GM03348 (cell line): Measurements from ENCODE around the gene TMEM208.

Experiments
- DNase-seq: peaks from one replicate; pipeline ENCODE4 v3.0.0; 2012; ENCODE audit warnings: low spot score

TMEM208 gene

GRCh38 chr16:67226804-67227566 lies at the start of gene TMEM208:
Gene TMEM208, plus strand, starts transcription at chr16:67227130. Its CDS starts 89 bp downstream, at chr16:67227219.
- DNase-seq, result peak; percentile 98

DNA sequence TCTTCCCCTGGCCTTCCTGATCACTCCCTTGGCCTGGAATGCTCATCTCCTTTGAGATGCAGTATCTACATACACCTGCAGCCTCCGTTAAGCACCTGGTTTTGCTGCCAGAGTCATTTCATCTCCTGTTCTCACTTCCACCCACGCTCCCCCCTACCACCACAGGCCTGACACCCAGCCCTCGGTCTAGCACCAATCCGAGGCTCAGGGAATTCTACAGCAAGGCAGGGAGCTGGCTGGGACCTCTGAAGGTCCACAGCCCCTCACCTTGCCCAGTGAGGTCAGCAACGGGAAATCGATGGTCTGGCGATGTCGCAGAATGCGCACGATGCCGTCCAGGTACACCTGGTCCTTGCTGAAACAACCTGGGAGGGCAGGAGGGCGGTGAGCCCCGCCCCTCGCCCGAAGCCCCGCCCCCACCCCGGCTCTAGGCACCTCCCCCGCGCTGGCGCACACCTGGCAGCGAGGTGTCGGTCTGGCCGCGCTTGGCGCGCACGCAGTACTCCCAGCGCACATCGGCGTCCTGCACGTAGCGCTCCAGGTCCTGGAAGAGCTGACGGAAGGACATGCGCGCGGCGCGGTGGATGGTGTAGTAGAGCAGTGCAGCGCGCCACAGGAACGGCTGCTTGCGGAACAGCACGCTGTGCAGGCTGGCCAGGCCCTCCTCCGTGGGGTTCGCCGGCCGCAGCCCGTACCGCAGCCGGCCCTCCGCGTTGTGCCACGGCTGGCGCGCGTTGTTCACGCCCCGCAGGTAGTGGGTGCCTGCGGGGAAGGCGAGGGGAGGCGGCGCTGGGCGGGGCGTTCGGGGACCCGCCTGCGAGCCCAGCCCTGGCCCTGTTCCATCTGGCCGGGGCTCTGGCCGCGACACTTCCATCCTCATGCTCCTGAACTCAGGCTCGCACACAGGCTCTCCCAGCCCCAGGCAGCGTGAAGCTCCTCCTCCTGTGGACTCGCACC lies 48.9 kb upstream of the TMEM208 start:
- peak; percentile 61 for DNase-seq

DNA sequence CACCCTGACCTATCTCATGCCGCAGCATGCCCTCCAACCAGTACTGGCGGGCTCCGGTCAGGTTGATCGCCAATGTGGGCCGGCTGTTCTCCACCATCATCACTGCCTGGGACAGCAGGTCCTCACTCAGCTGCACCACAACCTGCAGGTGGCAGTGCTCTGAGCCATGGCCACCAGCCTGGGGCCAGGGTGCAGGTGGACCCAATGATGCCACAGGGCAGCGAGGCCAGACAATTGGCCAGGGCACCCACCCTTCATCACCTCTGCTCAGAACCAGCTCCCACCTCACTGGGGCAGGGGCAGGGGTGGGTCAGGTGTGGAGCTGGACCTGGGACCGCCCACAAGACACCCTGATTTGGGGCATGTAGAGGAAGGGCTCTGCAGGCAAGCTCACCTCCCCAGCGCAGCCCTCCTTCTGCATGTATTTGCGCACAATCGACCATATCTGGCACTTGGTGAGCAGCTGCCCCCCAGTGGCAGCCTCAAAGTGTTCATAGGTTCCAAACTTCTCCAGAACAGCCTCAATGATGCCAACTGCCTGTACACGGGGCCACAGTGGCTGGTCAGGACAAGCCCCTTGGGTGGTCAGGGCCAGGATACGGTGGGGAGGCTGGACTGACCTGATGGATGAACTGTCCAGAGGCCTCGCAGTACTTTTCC lies 47.4 kb upstream of the TMEM208 start:
- no peak for DNase-seq

- DNase-seq, result no peak
Measured at GRCh38 chr16:67180166-67180565, 46.8 kb upstream of the TMEM208 start.

- DNase-seq, result peak; percentile 83
Measured at GRCh38 chr16:67181346-67181745, 45.6 kb upstream of the TMEM208 start.

DNA sequence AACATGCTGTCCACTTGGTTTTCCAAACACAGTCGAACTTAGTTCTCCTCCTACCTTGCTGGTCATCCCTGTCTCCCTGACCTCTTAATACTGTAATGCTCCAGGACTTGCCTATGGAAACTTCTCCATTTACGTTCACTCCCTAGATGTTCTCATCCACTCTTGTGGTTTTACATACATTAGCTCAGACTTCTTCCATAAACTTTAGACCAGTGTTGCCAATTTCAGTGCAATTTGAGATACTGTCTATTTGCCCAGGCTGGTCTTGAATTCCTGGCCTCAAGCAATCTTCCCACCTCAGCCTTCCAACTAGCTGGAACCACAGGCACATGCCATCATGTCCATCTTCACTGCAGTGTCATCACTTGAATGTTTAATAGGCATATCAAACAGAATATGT lies 44.6 kb upstream of the TMEM208 start:
- no peak for DNase-seq

DNA sequence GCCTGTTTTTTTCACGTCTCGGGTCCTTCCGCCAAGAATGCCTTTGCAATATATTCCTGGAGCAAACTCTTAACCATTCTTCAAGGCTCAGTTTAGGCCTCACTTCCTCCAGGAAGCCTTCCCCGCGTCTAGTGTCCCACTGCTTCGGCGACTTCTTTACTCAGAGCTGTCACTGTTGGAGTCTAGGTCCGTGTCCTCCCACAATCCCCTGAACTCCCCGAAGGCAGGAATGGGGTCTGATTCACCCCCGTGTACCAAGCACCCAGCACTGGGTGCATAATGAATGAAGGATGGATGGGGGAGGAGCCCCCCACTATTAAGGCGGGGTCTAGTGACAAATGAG lies 43.7 kb upstream of the TMEM208 start:
- no peak for DNase-seq

GRCh38 chr16:67183627-67184452 lies 43.1 kb upstream of the TMEM208 start, which contains the start of gene MATCAP1:
Gene MATCAP1, minus strand, starts transcription at chr16:67183963. Its CDS starts 3,353 bp downstream, at chr16:67180610.
- DNase-seq, result peak; percentile 99

- DNase-seq, result no peak
Measured at GRCh38 chr16:67184453-67184994, 42.4 kb upstream of the TMEM208 start.

- peak; percentile 91 for DNase-seq
Measured at GRCh38 chr16:67184995-67185650, 41.8 kb upstream of the TMEM208 start.

GRCh38 chr16:67185651-67186134 lies 41.2 kb upstream of the TMEM208 start:
- no peak for DNase-seq

DNA sequence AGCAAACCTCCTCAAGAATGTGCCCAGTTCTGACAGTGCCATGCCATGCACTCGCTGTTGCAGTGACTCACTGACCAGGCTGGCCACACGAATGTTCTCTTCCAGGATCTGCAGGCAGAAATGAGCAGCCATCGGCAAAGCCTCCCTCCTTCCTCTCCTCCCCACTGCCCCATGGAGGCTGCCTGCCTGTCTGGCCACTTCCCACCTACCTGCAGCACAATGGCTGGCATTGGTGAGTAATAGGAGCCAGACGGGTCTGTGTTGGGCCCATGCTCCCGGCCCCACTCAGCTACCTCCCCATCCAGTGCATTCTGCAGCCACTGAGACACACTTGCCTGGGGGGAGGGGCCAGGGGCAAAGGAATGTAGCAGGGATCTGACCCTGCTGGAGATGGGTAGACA lies 40.4 kb upstream of the TMEM208 start:
- no peak for DNase-seq

DNA sequence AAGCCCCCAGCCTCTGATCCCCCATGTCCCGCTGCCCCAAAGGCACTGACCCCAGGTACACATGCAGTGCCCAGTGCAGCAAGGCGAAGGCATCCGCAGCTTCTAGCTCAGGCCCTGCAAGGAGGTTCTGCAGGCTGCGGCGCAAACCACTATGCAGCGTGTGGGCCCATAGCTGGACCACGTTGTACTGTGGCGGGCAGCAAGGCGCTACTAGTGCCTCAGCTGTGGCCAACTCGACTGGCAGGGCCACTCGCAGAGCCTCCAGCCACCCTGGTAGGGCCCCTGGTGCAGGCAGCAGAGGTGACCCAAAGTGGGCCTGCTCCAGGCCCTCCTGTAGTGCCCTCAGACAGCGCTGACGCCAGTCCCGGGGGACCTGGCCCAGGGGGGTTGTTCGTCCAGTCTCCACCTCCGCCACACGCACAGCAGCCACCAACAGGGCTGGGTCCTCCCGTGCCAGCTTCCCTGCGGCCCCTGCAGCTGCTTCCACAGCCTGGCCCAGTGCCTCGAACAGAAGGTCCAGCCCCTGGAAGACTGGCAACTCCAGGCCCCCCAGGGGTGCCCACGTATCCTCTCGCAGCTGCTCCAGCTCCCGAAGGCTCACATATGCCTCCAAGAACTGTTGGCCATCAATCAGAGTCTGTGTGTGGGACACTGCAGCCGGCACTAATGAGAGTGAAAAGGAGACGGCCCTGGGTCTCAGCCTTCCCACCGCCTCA lies 39.6 kb upstream of the TMEM208 start:
- DNase-seq, result no peak

- DNase-seq, result no peak
Measured at GRCh38 chr16:67188323-67188722, 38.6 kb upstream of the TMEM208 start.

GRCh38 chr16:67188798-67189197 lies 38.1 kb upstream of the TMEM208 start:
- no peak for DNase-seq

DNA sequence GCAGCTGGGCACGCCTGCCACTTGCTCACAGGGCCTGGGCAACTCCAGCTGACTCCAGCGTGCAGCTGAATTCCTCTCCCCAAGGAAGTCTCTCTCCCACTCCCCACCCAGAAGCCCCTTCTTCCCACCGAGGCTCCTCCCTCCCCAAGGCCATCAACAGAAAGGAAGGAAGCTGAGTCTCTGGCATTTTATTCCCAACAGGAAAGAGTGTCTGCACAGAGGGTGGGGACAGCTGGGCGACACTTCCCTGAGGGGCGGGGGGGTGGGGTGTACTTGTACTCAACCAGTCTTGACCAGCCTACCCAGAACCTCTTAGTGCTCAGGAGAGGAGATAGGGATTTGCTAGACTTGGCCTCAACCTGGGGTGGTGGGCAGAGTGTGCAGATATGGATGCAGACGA lies 36.9 kb upstream of the TMEM208 start, which contains the start of gene EXOC3L1:
TSS of gene EXOC3L1 (minus strand) at position 96 of the 400 bp plus-strand sequence. CDS start 460 bp downstream, outside the sequence.
- no peak for DNase-seq

DNA sequence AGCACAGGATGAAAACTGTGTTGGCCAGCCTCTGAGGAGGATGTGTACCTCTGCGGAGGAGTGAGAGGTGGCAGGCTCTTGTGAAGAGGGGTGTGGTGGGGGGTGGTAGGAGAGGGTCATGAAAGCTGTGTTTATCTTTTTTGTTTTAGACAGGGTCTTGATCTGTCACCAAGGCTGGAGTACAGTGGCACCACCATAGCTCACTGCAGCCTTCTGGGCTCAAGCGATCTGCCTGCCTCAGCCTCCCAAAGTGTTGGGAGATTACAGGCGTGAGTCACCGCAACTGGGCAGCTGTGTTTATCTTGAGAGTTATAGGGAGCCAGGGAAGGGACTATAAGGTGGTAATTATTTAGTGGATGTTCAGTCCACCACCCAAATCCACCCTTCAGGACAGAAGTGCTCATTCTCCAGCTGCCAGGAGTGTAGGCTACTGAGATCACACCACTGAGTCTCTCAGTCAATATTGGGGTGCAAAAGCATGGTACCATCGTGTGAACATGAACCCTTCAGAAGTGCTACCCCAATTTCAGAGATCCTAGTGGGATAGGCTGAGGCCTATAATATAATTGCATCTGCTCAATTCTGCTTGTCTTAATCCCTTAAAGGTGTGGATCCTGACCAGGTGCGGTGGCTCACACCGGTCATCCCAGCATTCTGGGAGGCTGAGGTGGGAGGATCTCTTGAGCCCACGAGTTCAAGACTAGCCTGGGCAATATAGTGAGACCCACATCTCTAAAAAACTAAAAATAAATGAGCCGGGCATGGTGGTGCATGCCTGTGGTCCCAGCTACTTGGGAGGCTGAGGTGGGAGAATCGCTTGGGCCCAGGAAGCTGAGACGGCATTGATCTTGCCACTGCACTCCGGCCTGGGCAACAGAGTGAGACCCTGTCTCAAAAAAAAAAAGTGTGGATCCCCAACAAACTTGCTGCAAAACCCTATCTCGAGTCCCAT lies 36.2 kb upstream of the TMEM208 start:
- DNase-seq, result no peak

DNA sequence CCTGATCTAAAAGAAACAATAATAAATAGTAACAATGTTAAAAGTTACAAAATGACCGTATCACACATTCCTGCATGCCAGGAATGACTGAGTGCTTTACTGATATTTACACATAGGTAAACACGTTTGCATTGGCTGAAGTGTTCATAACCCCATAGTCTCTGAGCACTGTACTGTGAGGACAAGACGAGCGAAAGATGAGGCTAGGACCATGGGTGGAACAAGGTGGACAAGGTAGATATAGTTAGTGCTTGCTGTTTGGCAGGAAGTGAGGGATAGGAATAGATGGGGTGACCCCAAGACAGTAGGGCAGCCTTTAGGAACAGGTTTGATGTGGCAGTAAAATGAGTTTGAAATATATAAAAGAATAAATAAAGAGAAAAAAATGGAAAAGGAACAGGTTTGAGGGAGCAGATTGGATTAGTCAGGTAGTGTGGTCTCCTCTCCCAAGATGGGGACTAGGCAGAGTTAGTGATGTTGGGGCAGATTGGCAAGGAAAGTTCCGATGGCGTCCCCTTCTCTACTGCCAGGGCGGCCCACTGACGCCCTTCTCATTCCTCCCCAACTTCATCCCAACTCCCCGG lies 35.4 kb upstream of the TMEM208 start:
- DNase-seq, result no peak
